ENCODE measurements around the gene CC2D1B.

DNA sequence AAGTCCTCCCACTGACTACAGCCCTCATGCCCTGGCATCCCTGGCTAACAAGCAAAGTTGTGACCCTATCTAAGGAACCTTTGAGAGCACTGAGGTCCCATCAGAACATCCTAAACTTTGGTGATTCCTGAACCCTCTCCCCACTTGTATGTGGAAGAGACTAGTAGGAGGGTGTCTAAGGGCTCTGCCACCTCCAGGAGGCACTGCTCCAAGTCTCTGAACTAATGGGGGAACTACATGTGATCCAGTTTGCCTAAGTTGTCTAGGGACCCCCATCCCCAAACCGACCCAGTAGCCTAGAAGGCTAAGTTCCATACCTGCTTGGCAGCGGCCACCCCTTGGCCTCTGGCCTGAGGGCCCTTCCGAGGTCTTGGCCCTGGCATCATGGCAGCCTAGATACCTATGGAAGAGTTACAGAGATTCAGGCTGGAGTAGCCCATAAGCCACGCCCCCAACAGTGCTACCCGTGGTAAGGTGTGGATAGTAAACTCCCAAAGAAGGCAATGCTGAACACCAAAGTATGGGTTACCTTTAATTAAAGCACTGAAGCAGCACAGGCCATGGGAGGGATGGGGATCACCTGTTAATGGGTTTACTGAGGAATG is 1.7 kb downstream of the CC2D1B start:
- no peak for TF ChIP-seq POLR2A (IDR thresholded peaks at IDR 0.05)
- TF ChIP-seq, protein P1, sequence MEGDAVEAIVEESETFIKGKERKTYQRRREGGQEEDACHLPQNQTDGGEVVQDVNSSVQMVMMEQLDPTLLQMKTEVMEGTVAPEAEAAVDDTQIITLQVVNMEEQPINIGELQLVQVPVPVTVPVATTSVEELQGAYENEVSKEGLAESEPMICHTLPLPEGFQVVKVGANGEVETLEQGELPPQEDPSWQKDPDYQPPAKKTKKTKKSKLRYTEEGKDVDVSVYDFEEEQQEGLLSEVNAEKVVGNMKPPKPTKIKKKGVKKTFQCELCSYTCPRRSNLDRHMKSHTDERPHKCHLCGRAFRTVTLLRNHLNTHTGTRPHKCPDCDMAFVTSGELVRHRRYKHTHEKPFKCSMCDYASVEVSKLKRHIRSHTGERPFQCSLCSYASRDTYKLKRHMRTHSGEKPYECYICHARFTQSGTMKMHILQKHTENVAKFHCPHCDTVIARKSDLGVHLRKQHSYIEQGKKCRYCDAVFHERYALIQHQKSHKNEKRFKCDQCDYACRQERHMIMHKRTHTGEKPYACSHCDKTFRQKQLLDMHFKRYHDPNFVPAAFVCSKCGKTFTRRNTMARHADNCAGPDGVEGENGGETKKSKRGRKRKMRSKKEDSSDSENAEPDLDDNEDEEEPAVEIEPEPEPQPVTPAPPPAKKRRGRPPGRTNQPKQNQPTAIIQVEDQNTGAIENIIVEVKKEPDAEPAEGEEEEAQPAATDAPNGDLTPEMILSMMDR (IDR thresholded peaks at IDR 0.05): no peak
